Esophagus squamous epithelium (tissue), 4 donors: ENCODE results near the gene TBX2.

Experiments
- POLR2A ChIP-seq, 4 donors: fragments of 450-650 bp; IDR thresholded peaks; one replicate each; pipeline ENCODE4 v1.6.1; 2017; ENCODE audit warnings: antibody characterized with exemption in 4 of 4, mild to moderate bottlenecking in 4 of 4, moderate library complexity in 3 of 4
- TF ChIP-seq, protein P1 (sequence below), 6 experiments: fragments of 450-650 bp in 4 of 6; fragments of 200-600 bp in 2 of 6; sonication (generic) in 2 of 6; IDR thresholded peaks; one replicate each; pipeline ENCODE4 v1.5.1; 2016 to 2019; ENCODE audit warnings: antibody characterized with exemption in 6 of 6, mild to moderate bottlenecking in 4 of 6, moderate library complexity in 4 of 6

- TF ChIP-seq, protein P1, sequence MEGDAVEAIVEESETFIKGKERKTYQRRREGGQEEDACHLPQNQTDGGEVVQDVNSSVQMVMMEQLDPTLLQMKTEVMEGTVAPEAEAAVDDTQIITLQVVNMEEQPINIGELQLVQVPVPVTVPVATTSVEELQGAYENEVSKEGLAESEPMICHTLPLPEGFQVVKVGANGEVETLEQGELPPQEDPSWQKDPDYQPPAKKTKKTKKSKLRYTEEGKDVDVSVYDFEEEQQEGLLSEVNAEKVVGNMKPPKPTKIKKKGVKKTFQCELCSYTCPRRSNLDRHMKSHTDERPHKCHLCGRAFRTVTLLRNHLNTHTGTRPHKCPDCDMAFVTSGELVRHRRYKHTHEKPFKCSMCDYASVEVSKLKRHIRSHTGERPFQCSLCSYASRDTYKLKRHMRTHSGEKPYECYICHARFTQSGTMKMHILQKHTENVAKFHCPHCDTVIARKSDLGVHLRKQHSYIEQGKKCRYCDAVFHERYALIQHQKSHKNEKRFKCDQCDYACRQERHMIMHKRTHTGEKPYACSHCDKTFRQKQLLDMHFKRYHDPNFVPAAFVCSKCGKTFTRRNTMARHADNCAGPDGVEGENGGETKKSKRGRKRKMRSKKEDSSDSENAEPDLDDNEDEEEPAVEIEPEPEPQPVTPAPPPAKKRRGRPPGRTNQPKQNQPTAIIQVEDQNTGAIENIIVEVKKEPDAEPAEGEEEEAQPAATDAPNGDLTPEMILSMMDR (IDR thresholded peaks at IDR 0.05), result no peak
- TF ChIP-seq POLR2A (IDR thresholded peaks at IDR 0.05), result no peak
Observed at GRCh38 chr17:61388561-61389356, 10.9 kb upstream of the TBX2 start.
